Type B pancreatic cell (in vitro differentiated cells): ENCODE results near the gene YIPF1. TPM values are rescaled to one million over a fixed set of nuclear protein-coding genes. Genes with fewer than 3 reads are reported as not detected.
A peak's percentile ranks its signal among the peaks of the same experiment; 100 is the strongest.

Experiments used
- DNase-seq: peaks from one replicate; pipeline ENCODE4 v3.0.0; 2021; ENCODE audit warnings: mixed read lengths; ENCODE audit not compliant: unreplicated experiment; ENCODE audit errors: extremely low spot score
- H3K27ac Mint-ChIP-seq: 2 replicates; pipeline ENCODE4 v1.8.0; 2021; ENCODE audit warnings: mild to moderate bottlenecking, mixed read lengths
- H3K27me3 Mint-ChIP-seq: 2 replicates; pipeline ENCODE4 v1.8.0; 2021; ENCODE audit warnings: mixed read lengths
- H3K36me3 Mint-ChIP-seq: 2 replicates; pipeline ENCODE4 v1.8.0; 2021; ENCODE audit warnings: mixed read lengths
- H3K4me1 Mint-ChIP-seq: one replicate; pipeline ENCODE4 v1.8.0; 2021; ENCODE audit warnings: mixed read lengths; ENCODE audit not compliant: unreplicated experiment
- H3K4me3 Mint-ChIP-seq: 2 replicates; pipeline ENCODE4 v1.8.0; 2021; ENCODE audit warnings: mild to moderate bottlenecking, mixed read lengths
- H3K9me3 Mint-ChIP-seq: 2 replicates; pipeline ENCODE4 v1.8.0; 2021; ENCODE audit warnings: mixed read lengths
- total RNA-seq: library from RNA; stranded (reverse); gene quantifications from 2 replicates; pipeline ENCODE4 v1.2.1, GENCODE V29; 2021; ENCODE audit warnings: low replicate concordance
- TF ChIP-seq, protein P1 (sequence below): fragments of 200-600 bp; sonication (generic); conservative IDR thresholded peaks from 2 replicates; pipeline ENCODE4 v1.5.0; 2021; ENCODE audit warnings: antibody characterized with exemption, mild to moderate bottlenecking

YIPF1 gene
- total RNA-seq, 1 donor from 2014 or later = 30.2 TPM

DNA sequence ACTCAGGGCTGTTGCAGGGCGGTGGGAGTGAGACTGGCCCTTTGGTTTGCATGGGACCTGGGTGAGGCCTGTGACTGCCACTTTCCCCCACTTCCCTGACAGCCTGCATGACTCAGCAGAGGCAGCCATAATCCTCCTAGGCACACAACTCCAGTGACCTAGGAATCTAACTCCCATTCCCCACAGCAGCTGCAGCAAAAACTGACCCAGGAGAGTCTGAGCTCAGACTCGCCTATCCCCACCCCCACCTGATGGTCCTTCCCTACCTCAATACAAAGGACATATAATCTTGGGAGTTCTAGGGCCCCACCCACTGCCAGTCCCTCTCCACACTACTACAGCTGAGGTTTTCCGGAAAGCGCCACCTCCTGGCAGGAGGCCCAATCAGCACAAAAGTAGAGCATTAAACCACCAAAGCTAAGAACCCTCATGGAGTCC lies 78.2 kb downstream of the YIPF1 start:
- H3K4me1 Mint-ChIP-seq = no peaks in the 10 kb centered on the region
- H3K4me3 Mint-ChIP-seq = no peak overlapping the region
- no peaks in the 10 kb centered on the region for H3K27me3 Mint-ChIP-seq
- no peak for DNase-seq
- TF ChIP-seq, protein P1, sequence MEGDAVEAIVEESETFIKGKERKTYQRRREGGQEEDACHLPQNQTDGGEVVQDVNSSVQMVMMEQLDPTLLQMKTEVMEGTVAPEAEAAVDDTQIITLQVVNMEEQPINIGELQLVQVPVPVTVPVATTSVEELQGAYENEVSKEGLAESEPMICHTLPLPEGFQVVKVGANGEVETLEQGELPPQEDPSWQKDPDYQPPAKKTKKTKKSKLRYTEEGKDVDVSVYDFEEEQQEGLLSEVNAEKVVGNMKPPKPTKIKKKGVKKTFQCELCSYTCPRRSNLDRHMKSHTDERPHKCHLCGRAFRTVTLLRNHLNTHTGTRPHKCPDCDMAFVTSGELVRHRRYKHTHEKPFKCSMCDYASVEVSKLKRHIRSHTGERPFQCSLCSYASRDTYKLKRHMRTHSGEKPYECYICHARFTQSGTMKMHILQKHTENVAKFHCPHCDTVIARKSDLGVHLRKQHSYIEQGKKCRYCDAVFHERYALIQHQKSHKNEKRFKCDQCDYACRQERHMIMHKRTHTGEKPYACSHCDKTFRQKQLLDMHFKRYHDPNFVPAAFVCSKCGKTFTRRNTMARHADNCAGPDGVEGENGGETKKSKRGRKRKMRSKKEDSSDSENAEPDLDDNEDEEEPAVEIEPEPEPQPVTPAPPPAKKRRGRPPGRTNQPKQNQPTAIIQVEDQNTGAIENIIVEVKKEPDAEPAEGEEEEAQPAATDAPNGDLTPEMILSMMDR = peak; percentile 39
- H3K36me3 Mint-ChIP-seq = peaks cover 46% of the 10 kb centered on the region
- no peaks in the 10 kb centered on the region for H3K9me3 Mint-ChIP-seq
- H3K27ac Mint-ChIP-seq = no peak overlapping the region

DNA sequence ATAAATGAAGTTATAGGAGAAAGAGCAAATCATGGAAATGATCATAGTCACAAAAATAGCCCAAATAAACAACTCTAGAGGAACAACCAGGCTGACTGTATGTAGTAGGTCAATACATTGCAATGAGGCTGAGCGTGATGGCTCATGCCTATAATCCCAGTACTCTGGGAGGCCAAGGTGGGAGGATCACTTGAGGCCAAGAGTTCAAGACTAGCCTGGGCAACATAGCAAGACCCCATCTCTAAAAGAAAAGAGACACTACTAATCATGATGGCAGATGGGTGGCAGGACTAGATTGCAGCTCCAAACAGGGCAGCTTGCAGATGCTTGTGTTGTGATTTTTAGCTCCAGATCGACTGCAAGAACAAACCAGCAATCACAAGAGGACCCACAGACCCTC lies 79.1 kb downstream of the YIPF1 start:
- Mint-ChIP-seq H3K36me3 (peaks cover 36% of the 10 kb centered on the region), H3K4me1 (no peaks in the 10 kb centered on the region), H3K27ac (no peak overlapping the region), H3K4me3 (no peak overlapping the region), H3K27me3 (no peaks in the 10 kb centered on the region), H3K9me3 (no peaks in the 10 kb centered on the region)
- no peak for DNase-seq
- TF ChIP-seq, protein P1 = no peak

DNA sequence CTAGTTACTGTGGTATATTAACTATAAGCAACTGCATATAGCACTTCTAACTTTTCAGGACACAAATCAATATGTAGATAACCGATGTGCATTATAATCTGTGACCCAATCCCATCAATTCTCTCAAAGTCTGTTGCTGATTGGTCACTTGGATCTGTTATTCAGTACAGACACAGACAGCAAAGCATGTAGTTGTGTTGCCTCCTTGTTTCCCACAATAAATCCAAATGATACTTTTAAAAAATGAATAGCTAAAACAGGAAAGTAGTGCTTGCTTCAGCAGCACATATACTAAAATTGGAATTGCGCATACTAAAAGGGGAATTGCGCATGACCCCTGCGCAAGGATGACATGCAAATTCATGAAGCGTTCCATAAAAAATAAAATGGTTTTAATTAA lies 79.6 kb downstream of the YIPF1 start:
- DNase-seq = no peak
- Mint-ChIP-seq H3K27ac (no peak overlapping the region), H3K36me3 (peaks cover 36% of the 10 kb centered on the region), H3K27me3 (no peaks in the 10 kb centered on the region), H3K4me1 (no peaks in the 10 kb centered on the region), H3K4me3 (no peak overlapping the region), H3K9me3 (no peaks in the 10 kb centered on the region)
- TF ChIP-seq, protein P1 = no peak

DNA sequence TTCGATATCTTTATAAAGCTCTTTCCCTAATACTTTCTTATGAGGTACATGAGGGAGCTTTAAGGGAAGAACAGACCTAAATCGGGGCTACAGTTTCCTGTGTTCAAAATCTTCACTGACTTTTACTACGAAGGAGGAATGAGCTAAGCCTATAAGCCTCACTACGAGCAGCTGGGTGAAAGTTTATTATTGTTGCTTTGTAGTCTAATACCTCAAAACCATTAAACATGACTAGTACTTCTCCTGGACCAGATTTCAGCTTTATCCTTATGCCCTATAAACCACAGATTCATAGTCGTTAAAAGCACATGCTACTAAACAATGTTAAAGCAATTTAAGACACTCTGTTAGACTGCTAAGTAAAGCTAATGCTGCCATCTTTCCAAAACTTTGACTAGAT lies 81.7 kb downstream of the YIPF1 start:
- no peaks in the 10 kb centered on the region for H3K27me3 Mint-ChIP-seq
- H3K9me3 Mint-ChIP-seq = no peaks in the 10 kb centered on the region
- H3K27ac Mint-ChIP-seq = no peak overlapping the region
- no peaks in the 10 kb centered on the region for H3K4me1 Mint-ChIP-seq
- TF ChIP-seq, protein P1 = no peak
- H3K36me3 Mint-ChIP-seq = peaks cover 28% of the 10 kb centered on the region
- no peak for DNase-seq
- H3K4me3 Mint-ChIP-seq = no peak overlapping the region

DNA sequence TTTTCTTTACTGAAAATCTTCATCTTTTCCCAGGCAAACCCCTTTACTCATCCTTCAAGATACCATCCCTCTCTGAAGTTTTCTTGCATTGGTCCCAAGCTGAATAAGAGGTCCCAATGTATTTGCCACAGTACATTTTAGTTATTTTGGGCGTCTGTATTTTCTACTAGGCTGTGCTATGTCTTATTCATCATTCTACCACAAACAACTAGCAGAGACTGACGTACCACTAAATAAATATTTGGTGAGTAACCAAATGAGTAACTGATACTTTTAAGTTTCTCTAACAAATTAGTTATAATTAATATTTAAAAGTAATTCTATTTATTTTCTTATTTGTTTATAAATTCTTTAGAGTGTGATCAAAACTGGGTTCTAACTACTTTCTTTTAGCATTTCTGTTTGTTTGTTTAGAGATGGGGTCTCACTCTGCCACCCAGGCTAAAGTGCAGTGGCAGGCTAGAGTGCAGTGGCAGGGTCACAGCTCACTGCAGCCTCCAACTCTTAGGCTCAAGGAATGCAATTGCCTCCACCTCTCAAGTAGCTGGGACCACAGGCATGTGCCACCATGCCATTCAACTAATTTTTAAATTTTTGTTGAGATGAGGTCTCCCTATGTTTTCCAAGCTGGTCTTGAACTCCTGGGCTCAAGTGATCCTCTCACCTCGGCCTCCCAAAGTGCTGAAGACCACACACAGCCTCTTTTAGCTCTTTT lies 84.6 kb downstream of the YIPF1 start:
- Mint-ChIP-seq H3K4me3 (no peak overlapping the region), H3K36me3 (peaks cover 17% of the 10 kb centered on the region), H3K9me3 (no peaks in the 10 kb centered on the region), H3K27me3 (no peaks in the 10 kb centered on the region), H3K27ac (no peak overlapping the region), H3K4me1 (no peaks in the 10 kb centered on the region)
- DNase-seq = no peak
- TF ChIP-seq, protein P1 = no peak
